BJ (cell line): ENCODE measurements around the gene OR52A1. TPM values are rescaled to one million over a fixed set of nuclear protein-coding genes. Genes with fewer than 3 reads are reported as not detected.

Source experiments
- CTCF ChIA-PET: fragments of 350-600 bp; formaldehyde crosslinking; extraction: SDS; loops from one replicate; lab custom pipeline; 2021; ENCODE audit warnings: antibody characterized with exemption, inconsistent platforms; lab: Yijun Ruan, JAX
- POLR2A ChIA-PET: fragments of 300-600 bp; sonication (Branson Sonifier 250); formaldehyde crosslinking; extraction: SDS; loops from one replicate; lab custom pipeline; 2021; ENCODE audit warnings: antibody characterized with exemption; lab: Charles Lee
- DNase-seq: peaks from one replicate; pipeline ENCODE4 v3.0.0-alpha.2; 2011; ENCODE audit warnings: low read depth
- H3K27me3 ChIP-seq: 2 replicates; pipeline ENCODE4 v1.6.0; 2011; ENCODE audit warnings: low read length; ENCODE audit not compliant: control insufficient read depth, insufficient read depth
- H3K36me3 ChIP-seq: 2 replicates; pipeline ENCODE4 v1.5.1; 2011; ENCODE audit warnings: low read length; ENCODE audit not compliant: control insufficient read depth, insufficient read depth
- H3K4me3 ChIP-seq: 2 replicates; pipeline ENCODE4 v1.5.1; 2011; ENCODE audit warnings: low read depth, mild to moderate bottlenecking, control low read depth, low read length
- CTCF ChIP-seq: IDR thresholded peaks from 2 replicates; pipeline ENCODE4 v1.5.1; 2011; ENCODE audit warnings: low read depth, mild to moderate bottlenecking, control low read depth, inconsistent platforms, low read length, moderate library complexity; ENCODE audit not compliant: insufficient read depth
- polyA plus RNA-seq: library from polyadenylated mRNA; depleted of rRNA; stranded (reverse); fragments of >200 nt; gene quantifications from 2 replicates; pipeline ENCODE4 v1.2.3, GENCODE V29; 2011; rRNA removed

Gene OR52A1
- polyA plus RNA-seq, 1 experiment = not detected

- POLR2A ChIA-PET = no interaction called here
- Histone ChIP-seq H3K4me3 (no peak overlapping the region), H3K27me3 (no peaks in the 10 kb centered on the region), H3K36me3 (no peaks in the 10 kb centered on the region)
- TF ChIP-seq CTCF = no peak
- CTCF ChIA-PET = interaction anchor here (0.6 kb wide), 1 partner anchor 11 kb away, joined by 3 read pairs; no protein-coding TSS in a partner anchor
- DNase-seq = no peak
Measured at GRCh38 chr11:5102246-5102645, 52.3 kb downstream of the OR52A1 start.

- POLR2A ChIA-PET = no interaction called here
- no peak for DNase-seq
- CTCF ChIA-PET = no interaction called here
- H3K27me3 ChIP-seq = no peaks in the 10 kb centered on the region
- no peak for TF ChIP-seq CTCF
- H3K36me3 ChIP-seq = no peaks in the 10 kb centered on the region
- no peak overlapping the region for H3K4me3 ChIP-seq
Measured at GRCh38 chr11:5096011-5096410, 58.5 kb downstream of the OR52A1 start.

Other genes with a start within 250 kb of the OR52A1 start
- not detected in 2 replicates for gene OR51G2, start 235.4 kb downstream of the OR52A1 start, polyA plus RNA-seq
- not detected in 2 replicates for gene OR51G1, start 230.4 kb downstream of the OR52A1 start, polyA plus RNA-seq
- not detected in 2 replicates for gene OR51A4, start 207.2 kb downstream of the OR52A1 start, polyA plus RNA-seq
- gene OR51A2, start 199.0 kb downstream of the OR52A1 start, polyA plus RNA-seq = not detected in 2 replicates
- gene OR51L1, start 159.9 kb downstream of the OR52A1 start, polyA plus RNA-seq = not detected in 2 replicates
- gene OR52J3, start 108.2 kb downstream of the OR52A1 start, polyA plus RNA-seq = not detected in 2 replicates
- gene OR52E2, start 95.1 kb downstream of the OR52A1 start, polyA plus RNA-seq = not detected in 2 replicates
- not detected in 2 replicates for gene OR52E1, start 85.2 kb downstream of the OR52A1 start, polyA plus RNA-seq
- not detected in 2 replicates for gene OR52A5, start 16.4 kb downstream of the OR52A1 start, polyA plus RNA-seq
- not detected in 2 replicates for gene OR51V1, start 45.9 kb upstream of the OR52A1 start, polyA plus RNA-seq
- not detected in 2 replicates for gene HBB, start 72.3 kb upstream of the OR52A1 start, polyA plus RNA-seq
- 0.56 and 1.0 TPM in 2 replicates for gene HBD, start 79.7 kb upstream of the OR52A1 start, polyA plus RNA-seq
- not detected in 2 replicates for gene HBG1, start 95.1 kb upstream of the OR52A1 start, polyA plus RNA-seq
- not detected in 2 replicates for gene HBG2, start 100.0 kb upstream of the OR52A1 start, polyA plus RNA-seq
- not detected in 2 replicates for gene HBE1, start 115.2 kb upstream of the OR52A1 start, polyA plus RNA-seq
- not detected in 2 replicates for gene OR51B4, start 147.2 kb upstream of the OR52A1 start, polyA plus RNA-seq
- not detected in 2 replicates for gene OR51B2, start 169.5 kb upstream of the OR52A1 start, polyA plus RNA-seq
- 0.05 TPM in 1 of 2 replicates, not detected in the other for gene OR51B5, start 188.8 kb upstream of the OR52A1 start, polyA plus RNA-seq
- not detected in 2 replicates for gene OR51B6, start 196.8 kb upstream of the OR52A1 start, polyA plus RNA-seq
- gene OR51M1, start 229.1 kb upstream of the OR52A1 start, polyA plus RNA-seq = not detected in 2 replicates